Transverse colon (tissue), 4 donors: ENCODE data around the gene KRTAP2-3. TPM values are rescaled to one million over a fixed set of nuclear protein-coding genes. Genes with fewer than 3 reads are reported as not detected.
"Not testable (repeated sequence)": the region's sequence is repeated elsewhere in the genome, so short reads cannot be mapped to it uniquely, and the experiment has no call there.

Source experiments
- DNase-seq: peaks from one replicate; pipeline ENCODE4 v3.0.0-alpha.2; 2019
- H3K27ac ChIP-seq, 4 donors: fragments of 200-600 bp; sonication (generic); 2 replicates each; pipeline ENCODE4 v1.5.1; 2016 to 2018; ENCODE audit warnings: inconsistent platforms in 4 of 4
- H3K27me3 ChIP-seq: fragments of 200-600 bp; sonication (generic); 2 replicates; pipeline ENCODE4 v1.5.1; 2017; ENCODE audit warnings: inconsistent platforms
- H3K36me3 ChIP-seq, 4 donors: fragments of 200-600 bp; sonication (generic); 2 replicates each; pipeline ENCODE4 v1.5.1; 2017 to 2019; ENCODE audit warnings: inconsistent platforms in 4 of 4
- H3K4me1 ChIP-seq, 4 donors: fragments of 200-600 bp; sonication (generic); 2 replicates each; pipeline ENCODE4 v1.5.1; 2017 to 2020; ENCODE audit warnings: inconsistent platforms in 4 of 4
- H3K4me3 ChIP-seq, 4 donors: fragments of 200-600 bp; sonication (generic); 1 replicate in 1 of 4; 2 replicates in 3 of 4; pipeline versions ENCODE4 v1.5.1 to v1.6.1; 2017 to 2019; ENCODE audit warnings: inconsistent platforms in 4 of 4
- H3K9me3 ChIP-seq, 2 donors: fragments of 200-600 bp; sonication (generic); 2 replicates each; pipeline ENCODE4 v1.5.1; 2017 to 2019; ENCODE audit warnings: inconsistent platforms in 2 of 2
- CTCF ChIP-seq, 5 experiments: fragments of 200-600 bp in 3 of 5; fragments of 450-650 bp in 2 of 5; sonication (generic) in 3 of 5; IDR thresholded peaks; 1 replicate in 2 of 5; 2 replicates in 3 of 5; pipeline ENCODE4 v1.5.1; 2016 to 2017; ENCODE audit warnings: antibody characterized with exemption in 5 of 5, inconsistent platforms in 3 of 5, mild to moderate bottlenecking in 2 of 5, moderate library complexity in 1 of 5
- EP300 ChIP-seq: sonication (generic); formaldehyde crosslinking; IDR thresholded peaks from one replicate; pipeline ENCODE4 v1.6.1; 2017; ENCODE audit warnings: antibody characterized with exemption, low read depth
- POLR2A ChIP-seq: fragments of 450-650 bp; IDR thresholded peaks from one replicate; pipeline ENCODE4 v1.6.1; 2016; ENCODE audit warnings: antibody characterized with exemption, mild to moderate bottlenecking, moderate library complexity
- POLR2AphosphoS5 ChIP-seq, 3 donors: sonication (generic); formaldehyde crosslinking; IDR thresholded peaks; one replicate each; pipeline ENCODE4 v1.6.1; 2016; ENCODE audit warnings: antibody characterized with exemption in 3 of 3
- WGBS, 2 donors: methylation state at CpG; one replicate each; pipeline ENCODE4 v1.1.5; 2018; ENCODE audit warnings: low coverage in 1 of 2; 5-methylcytosine and 5-hydroxymethylcytosine counted together
- in situ Hi-C, 4 donors: fragments of 200-750 bp; cut with MboI; loops; one replicate each; pipeline versions ENCODE4 v1.15.0 to v1.15.1; 2017; ENCODE audit warnings: low sequenced_read_pairs in 3 of 4, low pct_ligation_motif_present in 1 of 4, low pct_unique_long_range_greater_than_20kb in 1 of 4
- intact Hi-C: fragments of 100-400 bp; cut with DNase I; formaldehyde crosslinking; loops from one replicate; pipeline ENCODE4 v1.15.1; 2023; ENCODE audit warnings: low total_unique reads
- total RNA-seq, 4 donors: library from RNA; depleted of rRNA; stranded (reverse); fragments of >200 nt; gene quantifications; one replicate each; pipeline ENCODE4 v1.1.0, GENCODE V29; 2016

KRTAP2-3 gene
- total RNA-seq = not detected

GRCh38 chr17:41060052-41060604 is at the start of gene KRTAP2-3:
TSS of gene KRTAP2-3 (minus strand) at chr17:41060114. CDS start at chr17:41060050, 64 bp downstream.
- in situ Hi-C loops (no loop called here), intact Hi-C loops (no loop called here)
- H3K36me3 ChIP-seq = no peaks in the 10 kb centered on the region
- 72 to 76% methylated on average over 4 to 6 of the region's 6 CpGs for WGBS, 2 donors
- no peak for DNase-seq
- peaks cover 23% of the 10 kb centered on the region for H3K27me3 ChIP-seq
- TF ChIP-seq POLR2AphosphoS5 (IDR thresholded peaks at IDR 0.05) = no peak
- no peak within 1 kb of the TSS for H3K27ac ChIP-seq
- H3K4me3 ChIP-seq = no peak within 1 kb of the TSS
- no peaks in the 10 kb centered on the region for H3K4me1 ChIP-seq
- H3K9me3 ChIP-seq = no peaks in the 10 kb centered on the region

GRCh38 chr17:41108728-41109386 is 48.9 kb upstream of the KRTAP2-3 start:
- H3K4me1 ChIP-seq, DNase-seq, in situ Hi-C loops, H3K9me3 ChIP-seq, intact Hi-C loops, H3K27ac ChIP-seq, H3K36me3 ChIP-seq, H3K27me3 ChIP-seq, H3K4me3 ChIP-seq: not testable (repeated sequence)
- WGBS, 2 donors = 0% methylated on average over 1 of the region's 1 CpG; no CpG with 5 or more reads in 1 of the 2 donors

- in situ Hi-C loops (no loop called here), intact Hi-C loops (no loop called here)
- Histone ChIP-seq H3K4me1 (no peaks in the 10 kb centered on the region), H3K27ac (no peak overlapping the region), H3K27me3 (no peaks in the 10 kb centered on the region), H3K4me3 (no peak overlapping the region), H3K9me3 (no peaks in the 10 kb centered on the region), H3K36me3 (no peaks in the 10 kb centered on the region)
- WGBS, 2 donors = 59% methylated on average over 1 of the region's 1 CpG; no CpG with 5 or more reads in 1 of the 2 donors
- TF ChIP-seq POLR2A = no peak
- no peak for TF ChIP-seq CTCF (IDR thresholded peaks at IDR 0.05)
- no peak for TF ChIP-seq EP300
- no peak for TF ChIP-seq POLR2AphosphoS5 (IDR thresholded peaks at IDR 0.05)
- DNase-seq = no peak
These were observed 48.1 kb upstream of the KRTAP2-3 start for GRCh38 chr17:41107941-41108450.

GRCh38 chr17:41105347-41105746 is 45.4 kb upstream of the KRTAP2-3 start, which contains the start of gene KRTAP4-9:
TSS of gene KRTAP4-9 (plus strand) at chr17:41105389. CDS start at chr17:41105389, 0 bp downstream.
- H3K4me1 ChIP-seq, H3K9me3 ChIP-seq, in situ Hi-C loops, intact Hi-C loops, H3K27me3 ChIP-seq, H3K36me3 ChIP-seq, H3K4me3 ChIP-seq, H3K27ac ChIP-seq, DNase-seq: not testable (repeated sequence)
- 68% methylated on average over 7 of the region's 10 CpGs; no CpG with 5 or more reads in 1 of the 2 donors for WGBS, 2 donors

- intact Hi-C loops, H3K4me3 ChIP-seq, H3K9me3 ChIP-seq, H3K36me3 ChIP-seq, H3K27ac ChIP-seq, H3K27me3 ChIP-seq, in situ Hi-C loops, DNase-seq, H3K4me1 ChIP-seq: not testable (repeated sequence)
- WGBS, 2 donors = 72% methylated on average over 2 of the region's 2 CpGs; no CpG with 5 or more reads in 1 of the 2 donors
These were observed 44.6 kb upstream of the KRTAP2-3 start for GRCh38 chr17:41104386-41105038.

GRCh38 chr17:41103896-41104295 is 44.0 kb upstream of the KRTAP2-3 start:
- H3K9me3 ChIP-seq = no peaks in the 10 kb centered on the region
- H3K4me1 ChIP-seq = no peaks in the 10 kb centered on the region
- in situ Hi-C loops = no loop called here
- 92 to 100% methylated on average over 1 of the region's 1 CpG for WGBS, 2 donors
- no peaks in the 10 kb centered on the region for H3K27me3 ChIP-seq
- DNase-seq = no peak
- no peaks in the 10 kb centered on the region for H3K36me3 ChIP-seq
- H3K4me3 ChIP-seq = no peak overlapping the region
- intact Hi-C loops = no loop called here
- TF ChIP-seq POLR2AphosphoS5 (IDR thresholded peaks at IDR 0.05) = no peak
- TF ChIP-seq POLR2A = no peak
- TF ChIP-seq CTCF (IDR thresholded peaks at IDR 0.05) = no peak
- no peak for TF ChIP-seq EP300
- no peak overlapping the region for H3K27ac ChIP-seq
